NCI-H2029 (cell line): Measurements from ENCODE around the gene MYH16.
"Not testable (repeated sequence)": the region's sequence is repeated elsewhere in the genome, so short reads cannot be mapped to it uniquely, and the experiment has no call there.

Experiments used
- DNase-seq: peaks from one replicate; lab custom pipeline; 2025; lab: John Stamatoyannopoulos, UW

MYH16 gene

GRCh38 chr7:99305473-99306260, 33.0 kb downstream of the MYH16 start:
- no peak for DNase-seq

GRCh38 chr7:99308461-99309074, 35.9 kb downstream of the MYH16 start:
- no peak for DNase-seq

- DNase-seq, result no peak
Measured at GRCh38 chr7:99309111-99309510, 36.5 kb downstream of the MYH16 start.

- DNase-seq, result no peak
Measured at GRCh38 chr7:99310004-99310403, 37.4 kb downstream of the MYH16 start.

- no peak for DNase-seq
Measured at GRCh38 chr7:99311702-99312101, 39.1 kb downstream of the MYH16 start.

- peak; percentile 47 for DNase-seq
Measured at GRCh38 chr7:99312316-99313203, 39.9 kb downstream of the MYH16 start.

GRCh38 chr7:99313204-99313573, 40.5 kb downstream of the MYH16 start:
- no peak for DNase-seq

GRCh38 chr7:99314504-99314903, 41.9 kb downstream of the MYH16 start:
- DNase-seq, result peak; percentile 25

- DNase-seq, result no peak
Measured at GRCh38 chr7:99320371-99320770, 47.7 kb downstream of the MYH16 start.

- DNase-seq, result not testable (repeated sequence)
Measured at GRCh38 chr7:99322659-99323058, 50.0 kb downstream of the MYH16 start.

- DNase-seq, result no peak
Measured at GRCh38 chr7:99324559-99324958, 51.9 kb downstream of the MYH16 start.

- DNase-seq, result no peak
Measured at GRCh38 chr7:99325001-99325493, 52.4 kb downstream of the MYH16 start.

GRCh38 chr7:99325592-99326407, 53.2 kb downstream of the MYH16 start, which contains the start of gene ARPC1A:
Gene ARPC1A (plus strand): TSS chr7:99325898. CDS start chr7:99333354, 7,456 bp downstream.
- peak; percentile 91 for DNase-seq

GRCh38 chr7:99326408-99326782, 53.8 kb downstream of the MYH16 start:
- DNase-seq, result no peak

GRCh38 chr7:99330314-99330961, 57.8 kb downstream of the MYH16 start:
- peak; percentile 52 for DNase-seq

GRCh38 chr7:99331002-99331401, 58.4 kb downstream of the MYH16 start:
- DNase-seq, result no peak

- DNase-seq, result no peak
Measured at GRCh38 chr7:99339595-99339994, 67.0 kb downstream of the MYH16 start.

GRCh38 chr7:99340659-99341058, 68.0 kb downstream of the MYH16 start:
- no peak for DNase-seq

GRCh38 chr7:99344061-99344647, 71.5 kb downstream of the MYH16 start:
- no peak for DNase-seq

- DNase-seq, result not testable (repeated sequence)
Measured at GRCh38 chr7:99350641-99351040, 78.0 kb downstream of the MYH16 start.

- no peak for DNase-seq
Measured at GRCh38 chr7:99352247-99352646, 79.6 kb downstream of the MYH16 start.
